ENCODE data around the gene GNL3.

GNL3 gene

GRCh38 chr3:52710512-52710911, 24.7 kb downstream of the GNL3 start:
- H3F3A ChIP-seq (ENCODE audit: insufficient read depth, low read length) = no peaks in the 10 kb centered on the region
- TF ChIP-seq EZH2 (IDR thresholded peaks at IDR 0.05; ENCODE audit: borderline replicate concordance, low read length) = no peak
- TF ChIP-seq, protein P1, sequence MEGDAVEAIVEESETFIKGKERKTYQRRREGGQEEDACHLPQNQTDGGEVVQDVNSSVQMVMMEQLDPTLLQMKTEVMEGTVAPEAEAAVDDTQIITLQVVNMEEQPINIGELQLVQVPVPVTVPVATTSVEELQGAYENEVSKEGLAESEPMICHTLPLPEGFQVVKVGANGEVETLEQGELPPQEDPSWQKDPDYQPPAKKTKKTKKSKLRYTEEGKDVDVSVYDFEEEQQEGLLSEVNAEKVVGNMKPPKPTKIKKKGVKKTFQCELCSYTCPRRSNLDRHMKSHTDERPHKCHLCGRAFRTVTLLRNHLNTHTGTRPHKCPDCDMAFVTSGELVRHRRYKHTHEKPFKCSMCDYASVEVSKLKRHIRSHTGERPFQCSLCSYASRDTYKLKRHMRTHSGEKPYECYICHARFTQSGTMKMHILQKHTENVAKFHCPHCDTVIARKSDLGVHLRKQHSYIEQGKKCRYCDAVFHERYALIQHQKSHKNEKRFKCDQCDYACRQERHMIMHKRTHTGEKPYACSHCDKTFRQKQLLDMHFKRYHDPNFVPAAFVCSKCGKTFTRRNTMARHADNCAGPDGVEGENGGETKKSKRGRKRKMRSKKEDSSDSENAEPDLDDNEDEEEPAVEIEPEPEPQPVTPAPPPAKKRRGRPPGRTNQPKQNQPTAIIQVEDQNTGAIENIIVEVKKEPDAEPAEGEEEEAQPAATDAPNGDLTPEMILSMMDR (IDR thresholded peaks at IDR 0.05; ENCODE audit: low read length) = no peak
- no peak overlapping the region for H3K4me2 ChIP-seq (ENCODE audit: low read length)
- H3K27me3 ChIP-seq (ENCODE audit: insufficient read depth, low read length) = no peaks in the 10 kb centered on the region
- no peak overlapping the region for H3K9ac ChIP-seq (ENCODE audit: low read length)
- peaks cover 31% of the 10 kb centered on the region for H3K36me3 ChIP-seq (ENCODE audit: insufficient read depth, low read length)
- no peaks in the 10 kb centered on the region for H4K20me1 ChIP-seq (ENCODE audit: insufficient read depth, low read length)
- peaks cover 18% of the 10 kb centered on the region for H3K4me1 ChIP-seq (ENCODE audit: insufficient read depth, low read length, severe bottlenecking)
- H2AFZ ChIP-seq (ENCODE audit: low read length) = no peak overlapping the region
- no peak overlapping the region for H3K27ac ChIP-seq (ENCODE audit: low read depth, low read length, poor library complexity, severe bottlenecking)
- H3K9me3 ChIP-seq (ENCODE audit: low read length) = no peaks in the 10 kb centered on the region
- H3K79me2 ChIP-seq (ENCODE audit: insufficient read depth, low read length) = peaks cover 8% of the 10 kb centered on the region; the same call in 1 of the 2 replicates
- H3K9me2 ChIP-seq (ENCODE audit: low read depth, low read length) = no peaks in the 10 kb centered on the region
- H3K4me3 ChIP-seq (ENCODE audit: low read depth, low read length, poor library complexity, severe bottlenecking) = no peak overlapping the region

DNA sequence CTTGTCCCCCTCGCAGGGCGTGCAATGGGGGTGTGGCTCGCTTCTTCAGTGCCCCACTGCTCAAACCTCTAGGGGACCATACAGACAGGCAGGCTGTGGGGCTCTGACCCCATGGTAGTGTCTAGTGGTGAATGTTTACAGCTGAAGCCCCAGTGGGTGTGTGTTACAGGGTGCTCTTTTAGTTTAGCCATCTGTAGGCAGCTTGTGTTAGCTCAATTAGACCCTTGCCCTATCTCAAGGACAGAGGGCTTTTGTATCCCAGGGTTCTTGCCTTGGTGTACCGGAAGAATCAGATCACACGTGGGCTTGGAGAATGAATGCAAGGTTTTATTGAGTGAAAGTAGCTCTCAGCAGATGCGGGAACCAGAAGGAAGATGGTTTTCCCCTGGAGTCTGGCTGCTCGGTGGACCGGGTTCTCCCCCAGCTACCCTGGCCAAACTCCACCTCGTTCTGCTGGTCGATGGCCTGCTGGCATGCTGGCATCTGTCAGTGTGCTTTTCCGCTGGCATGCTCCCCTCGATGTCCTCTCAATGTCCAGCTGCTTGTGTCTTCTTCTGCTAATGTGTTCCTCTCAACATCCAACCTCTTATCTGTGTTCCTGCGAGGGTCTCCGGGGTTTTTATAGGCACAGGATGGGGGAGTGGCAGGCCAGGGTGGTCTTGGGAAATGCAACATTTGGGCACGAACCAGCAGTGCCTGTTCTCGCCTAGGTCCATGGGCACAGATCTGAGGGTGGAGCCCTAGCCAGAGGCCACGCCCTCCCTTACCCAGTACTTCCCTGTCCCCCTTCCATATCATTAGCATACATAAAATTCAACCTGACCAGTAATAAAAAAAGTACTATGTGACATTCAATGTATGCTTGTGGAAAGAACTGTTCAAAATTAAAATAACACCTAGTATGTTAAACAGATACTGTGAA, 26.7 kb downstream of the GNL3 start:
- Histone ChIP-seq H3K4me2 (ENCODE audit: low read length) (no peak overlapping the region), H3K36me3 (ENCODE audit: insufficient read depth, low read length) (peaks cover 31% of the 10 kb centered on the region), H3K27me3 (ENCODE audit: insufficient read depth, low read length) (no peaks in the 10 kb centered on the region), H3K4me1 (ENCODE audit: insufficient read depth, low read length, severe bottlenecking) (peaks cover 7% of the 10 kb centered on the region), H4K20me1 (ENCODE audit: insufficient read depth, low read length) (no peaks in the 10 kb centered on the region), H2AFZ (ENCODE audit: low read length) (no peak overlapping the region), H3K9me2 (ENCODE audit: low read depth, low read length) (no peaks in the 10 kb centered on the region), H3K4me3 (ENCODE audit: low read depth, low read length, poor library complexity, severe bottlenecking) (no peak overlapping the region), H3F3A (ENCODE audit: insufficient read depth, low read length) (no peaks in the 10 kb centered on the region), H3K27ac (ENCODE audit: low read depth, low read length, poor library complexity, severe bottlenecking) (no peak overlapping the region), H3K79me2 (ENCODE audit: insufficient read depth, low read length) (no peaks in the 10 kb centered on the region), H3K9ac (ENCODE audit: low read length) (no peak overlapping the region), H3K9me3 (ENCODE audit: low read length) (no peaks in the 10 kb centered on the region)
- TF ChIP-seq EZH2 (IDR thresholded peaks at IDR 0.05; ENCODE audit: borderline replicate concordance, low read length) = no peak
- TF ChIP-seq, protein P1 (IDR thresholded peaks at IDR 0.05; ENCODE audit: low read length) = no peak

- Histone ChIP-seq H3K36me3 (ENCODE audit: insufficient read depth, low read length) (peaks cover 24% of the 10 kb centered on the region), H3K27ac (ENCODE audit: low read depth, low read length, poor library complexity, severe bottlenecking) (no peak overlapping the region), H3K4me3 (ENCODE audit: low read depth, low read length, poor library complexity, severe bottlenecking) (no peak overlapping the region), H3K9me2 (ENCODE audit: low read depth, low read length) (no peaks in the 10 kb centered on the region), H3K27me3 (ENCODE audit: insufficient read depth, low read length) (no peaks in the 10 kb centered on the region), H3K4me2 (ENCODE audit: low read length) (no peak overlapping the region), H3K9ac (ENCODE audit: low read length) (no peak overlapping the region), H3K4me1 (ENCODE audit: insufficient read depth, low read length, severe bottlenecking) (no peaks in the 10 kb centered on the region), H4K20me1 (ENCODE audit: insufficient read depth, low read length) (no peaks in the 10 kb centered on the region), H3F3A (ENCODE audit: insufficient read depth, low read length) (no peaks in the 10 kb centered on the region), H2AFZ (ENCODE audit: low read length) (no peak overlapping the region), H3K79me2 (ENCODE audit: insufficient read depth, low read length) (no peaks in the 10 kb centered on the region), H3K9me3 (ENCODE audit: low read length) (no peaks in the 10 kb centered on the region)
- TF ChIP-seq EZH2 (IDR thresholded peaks at IDR 0.05; ENCODE audit: borderline replicate concordance, low read length) = no peak
- TF ChIP-seq, protein P1 (IDR thresholded peaks at IDR 0.05; ENCODE audit: low read length) = no peak
These were observed 28.8 kb downstream of the GNL3 start for GRCh38 chr3:52714335-52715302.
